HCT116 (cell line): ENCODE data around the gene PDE1C. TPM values are rescaled to one million over a fixed set of nuclear protein-coding genes. Genes with fewer than 3 reads are reported as not detected.

ENCODE experiments used
- ATAC-seq: fragments of 200-7000 bp; cut with Tn5 transposase; 2 replicates; pipeline ENCODE4 v1.9.1; 2020; ENCODE audit warnings: mild to moderate bottlenecking, moderate library complexity
- BruUV-seq: library from RNA; stranded (reverse); fragments of 400-500 nt; replicated peaks from 2 replicates; lab custom pipeline; 2021; lab: Mats Ljungman, UMichigan
- CTCF ChIA-PET: fragments of 300-600 bp; sonication (Branson Sonifier 250); formaldehyde crosslinking; loops from one replicate; lab custom pipeline; 2021; ENCODE audit warnings: antibody characterized with exemption; lab: Charles Lee
- POLR2A ChIA-PET: fragments of 300-600, 350-600 bp; sonication (Branson Sonifier 250); formaldehyde crosslinking; loops from one replicate; lab custom pipeline; 2021; ENCODE audit warnings: antibody characterized with exemption; lab: Charles Lee
- RAD21 ChIA-PET, 2 experiments: fragments of 300-600 bp; sonication (Branson Sonifier 250); formaldehyde crosslinking; loops; one replicate each; lab custom pipeline; 2023; ENCODE audit warnings: low total read pairs in 2 of 2; ENCODE audit not compliant: uncharacterized antibody in 2 of 2, unreplicated experiment in 2 of 2, low non-redundant PET in 1 of 2; lab: Charles Lee
- DNase-seq: peaks from one replicate; pipeline ENCODE4 v3.0.0-alpha.2; 2010; ENCODE audit warnings: low read depth, low spot score
- H2AFZ ChIP-seq: fragments of 200-600 bp; shearing (Covaris generic), sonication (generic); 2 replicates; pipeline ENCODE4 v1.6.1; 2017; ENCODE audit warnings: low read depth, mixed run types, mixed read lengths, antibody characterized with exemption, low read length; ENCODE audit not compliant: poor library complexity, severe bottlenecking
- H3K27ac ChIP-seq: 2 replicates; pipeline ENCODE4 v1.5.1; 2012; ENCODE audit warnings: low read depth, low read length
- H3K27me3 ChIP-seq: fragments of 200-600 bp; sonication (generic); 2 replicates; pipeline ENCODE4 v1.6.1; 2016; ENCODE audit warnings: mixed run types, low read length, mixed read lengths; ENCODE audit not compliant: insufficient read depth
- H3K36me3 ChIP-seq, 2 experiments: fragments of 200-500 bp in 1 of 2; fragments of 200-600 bp in 1 of 2; sonication (Bioruptor generic) in 1 of 2; sonication (generic) in 1 of 2; 2 replicates each; pipeline versions ENCODE4 v1.5.1 to v1.6.1; 2014 to 2016; ENCODE audit warnings: low read length in 2 of 2, inconsistent platforms in 1 of 2, mixed read lengths in 1 of 2, mixed run types in 1 of 2; ENCODE audit not compliant: insufficient read depth in 2 of 2, control insufficient read depth in 1 of 2
- H3K4me1 ChIP-seq, 2 experiments: fragments of 200-600 bp in 1 of 2; sonication (generic) in 1 of 2; 2 replicates each; pipeline versions ENCODE4 v1.5.1 to v1.6.1; 2012 to 2017; ENCODE audit warnings: low read length in 2 of 2, inconsistent platforms in 1 of 2, mild to moderate bottlenecking in 1 of 2, mixed read lengths in 1 of 2, mixed run types in 1 of 2, moderate library complexity in 1 of 2; ENCODE audit not compliant: insufficient read depth in 2 of 2, control insufficient read depth in 1 of 2
- H3K4me2 ChIP-seq: fragments of 200-600 bp; sonication (generic); 2 replicates; pipeline ENCODE4 v1.6.1; 2017; ENCODE audit warnings: mixed run types, low read length, mixed read lengths
- H3K4me3 ChIP-seq, 2 experiments: fragments of 200-600 bp in 1 of 2; sonication (generic) in 1 of 2; replicated peaks in 1 of 2; 2 replicates each; pipeline ENCODE4 v1.5.1; 2011 to 2016; ENCODE audit warnings: low read length in 2 of 2, control low read depth in 1 of 2, low read depth in 1 of 2, mild to moderate bottlenecking in 1 of 2, mixed read lengths in 1 of 2, mixed run types in 1 of 2
- H3K79me2 ChIP-seq: fragments of 200-600 bp; sonication (generic); 2 replicates; pipeline ENCODE4 v1.6.1; 2017; ENCODE audit warnings: mild to moderate bottlenecking, mixed run types, low read length, moderate library complexity, mixed read lengths; ENCODE audit not compliant: insufficient read depth
- H3K9ac ChIP-seq: fragments of 200-600 bp; sonication (generic); 2 replicates; pipeline ENCODE4 v1.6.1; 2016; ENCODE audit warnings: low read length, mixed read lengths
- H3K9me2 ChIP-seq: fragments of 200-600 bp; sonication (generic), shearing (Covaris generic); 2 replicates; pipeline ENCODE4 v1.6.1; 2017; ENCODE audit warnings: mixed run types, mild to moderate bottlenecking, moderate library complexity; ENCODE audit not compliant: insufficient read depth
- H3K9me3 ChIP-seq, 2 experiments: fragments of 200-500 bp in 1 of 2; fragments of 200-600 bp in 1 of 2; sonication (Bioruptor generic) in 1 of 2; sonication (generic) in 1 of 2; 2 replicates each; pipeline ENCODE4 v1.6.1; 2014 to 2017; ENCODE audit warnings: low read length in 2 of 2, mixed read lengths in 2 of 2, inconsistent platforms in 1 of 2, low read depth in 1 of 2, mild to moderate bottlenecking in 1 of 2, mixed run types in 1 of 2, moderate library complexity in 1 of 2; ENCODE audit not compliant: control insufficient read depth in 1 of 2, insufficient read depth in 1 of 2
- H4K20me1 ChIP-seq: fragments of 200-600 bp; sonication (generic), shearing (Covaris generic); 2 replicates; pipeline ENCODE4 v1.6.1; 2017; ENCODE audit warnings: mixed run types, mild to moderate bottlenecking, moderate library complexity; ENCODE audit not compliant: insufficient read depth
- ATF3 ChIP-seq: IDR thresholded peaks from 2 replicates; pipeline ENCODE4 v1.6.1; 2012
- ELF1 ChIP-seq: IDR thresholded peaks from 2 replicates; pipeline ENCODE4 v1.6.1; 2012; ENCODE audit warnings: low read depth, borderline replicate concordance
- EZH2phosphoT487 ChIP-seq: fragments of 200-600 bp; IDR thresholded peaks from 2 replicates; pipeline ENCODE4 v1.6.1; 2018; ENCODE audit warnings: antibody characterized with exemption, borderline replicate concordance
- FOSL1 ChIP-seq: IDR thresholded peaks from 2 replicates; pipeline ENCODE4 v1.6.1; 2012; ENCODE audit warnings: low read depth
- SP1 ChIP-seq: IDR thresholded peaks from 2 replicates; pipeline ENCODE4 v1.6.1; 2012; ENCODE audit warnings: low read depth
- TCF7L2 ChIP-seq: IDR thresholded peaks from 2 replicates; pipeline ENCODE4 v1.7.0; 2011; ENCODE audit warnings: borderline replicate concordance, inconsistent platforms; ENCODE audit not compliant: insufficient read depth, insufficient read length; ENCODE audit errors: extremely low read depth
- ZBTB33 ChIP-seq: IDR thresholded peaks from 2 replicates; pipeline ENCODE4 v1.6.1; 2011; ENCODE audit warnings: mild to moderate bottlenecking, low read length, moderate library complexity; ENCODE audit not compliant: insufficient replicate concordance; ENCODE audit errors: extremely low read depth
- ZFX ChIP-seq: fragments of 450-650 bp; IDR thresholded peaks from 2 replicates; pipeline ENCODE4 v1.6.1; 2017
- intact Hi-C: fragments of 100-400 bp; cut with micrococcal nuclease; formaldehyde crosslinking; loops from 2 replicates; pipeline ENCODE4 v1.10.0; 2022
- total RNA-seq: library from RNA; stranded (reverse); gene quantifications from one replicate; pipeline ENCODE4 v1.2.1, GENCODE V29; 2021; ENCODE audit not compliant: unreplicated experiment
- TF ChIP-seq, protein P1 (sequence below): IDR thresholded peaks from 2 replicates; pipeline ENCODE4 v1.6.1; 2012; ENCODE audit warnings: low read depth
- TF ChIP-seq, protein P2 (sequence below), 3 experiments: fragments of 200-600 bp in 1 of 3; sonication (generic) in 1 of 3; IDR thresholded peaks in 2 of 3; conservative IDR thresholded peaks in 1 of 3; 2 replicates each; pipeline ENCODE4 v1.5.1; 2012 to 2017; ENCODE audit warnings: low read depth in 2 of 3, low read length in 2 of 3, antibody characterized with exemption in 1 of 3, borderline replicate concordance in 1 of 3, control low read depth in 1 of 3, mild to moderate bottlenecking in 1 of 3, mixed read lengths in 1 of 3, mixed run types in 1 of 3, moderate library complexity in 1 of 3; ENCODE audit not compliant: insufficient read depth in 1 of 3

The PDE1C gene
- total RNA-seq, 1 experiment from 2014 or later = 0.17 TPM

DNA sequence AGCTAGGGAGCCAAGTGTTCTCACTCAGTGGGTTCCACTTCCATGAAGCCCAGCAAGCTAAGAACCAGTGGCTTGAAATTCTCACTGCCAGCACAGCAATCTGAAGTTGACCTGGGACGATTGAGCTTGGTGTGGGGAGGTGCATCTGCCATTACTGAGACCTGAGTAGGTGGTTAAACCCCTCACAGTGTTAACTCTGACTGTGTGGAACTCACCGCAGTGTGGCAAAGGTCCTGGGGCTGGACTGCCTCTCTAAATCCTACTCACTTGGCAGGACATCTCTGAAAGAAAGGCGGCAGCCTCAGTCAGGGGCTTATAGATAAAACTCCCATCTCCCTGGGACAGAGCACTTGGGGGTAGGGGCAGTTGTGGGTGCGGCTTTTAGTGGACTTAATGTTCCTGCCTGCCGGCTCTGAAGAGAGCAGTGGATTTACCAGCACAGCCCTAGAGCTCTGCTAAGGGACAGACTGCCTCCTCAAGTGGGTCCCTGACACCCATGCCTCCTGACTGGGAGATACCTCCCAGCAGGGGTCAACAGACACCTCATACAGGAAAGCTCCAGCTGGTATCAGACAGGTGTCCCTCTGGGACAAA, 143.1 kb downstream of the PDE1C start:
- BruUV-seq = no TSS peak
- H2AFZ ChIP-seq = no peak overlapping the region
- TF ChIP-seq TCF7L2 = no peak
- no peaks in the 10 kb centered on the region for H3K79me2 ChIP-seq
- no peak overlapping the region for H3K4me2 ChIP-seq
- DNase-seq = no peak
- no peaks in the 10 kb centered on the region for H3K36me3 ChIP-seq
- no peaks in the 10 kb centered on the region for H3K9me3 ChIP-seq
- no peak overlapping the region for H3K27ac ChIP-seq
- no peak overlapping the region for H3K9ac ChIP-seq
- RAD21 ChIA-PET = no interaction called here
- intact Hi-C loops = no loop called here
- no peaks in the 10 kb centered on the region for H3K4me1 ChIP-seq
- H4K20me1 ChIP-seq = no peaks in the 10 kb centered on the region
- H3K9me2 ChIP-seq = no peaks in the 10 kb centered on the region
- no peaks in the 10 kb centered on the region for H3K27me3 ChIP-seq
- no peak for ATAC-seq
- POLR2A ChIA-PET = no interaction called here
- CTCF ChIA-PET = no interaction called here
- H3K4me3 ChIP-seq = no peak overlapping the region

DNA sequence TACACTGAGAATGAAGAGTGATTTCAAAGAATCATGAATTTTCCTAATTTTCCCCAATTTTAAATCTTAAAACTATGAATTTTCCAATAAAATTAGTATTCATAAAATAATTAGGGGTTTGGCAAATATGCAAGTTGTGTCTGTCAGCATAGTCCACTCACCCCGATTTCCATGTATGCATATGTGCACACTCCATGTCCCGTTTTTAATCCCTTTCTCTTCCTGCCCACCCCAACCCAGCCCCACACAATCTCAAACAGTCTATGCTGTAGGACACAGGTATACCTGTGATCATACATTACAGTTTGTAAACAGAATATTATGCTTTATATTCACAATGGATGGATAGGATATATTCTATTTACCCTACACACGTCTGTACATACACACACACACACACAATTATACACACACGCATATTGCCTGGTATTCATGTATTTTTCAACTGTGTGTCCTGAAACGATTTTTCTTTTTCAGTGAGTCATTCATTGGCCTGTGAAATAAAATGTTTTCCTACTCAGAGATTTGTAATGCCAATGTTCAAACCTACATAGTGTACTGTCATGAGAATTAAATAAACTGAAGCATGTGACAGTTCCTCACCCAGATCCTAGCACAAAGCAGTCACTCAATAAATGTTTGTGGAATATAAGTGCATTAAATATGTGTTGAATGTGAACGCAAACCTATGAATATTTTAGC, 144.3 kb downstream of the PDE1C start:
- ChIA-PET CTCF (no interaction called here), RAD21 (no interaction called here), POLR2A (no interaction called here)
- Histone ChIP-seq H2AFZ (no peak overlapping the region), H4K20me1 (no peaks in the 10 kb centered on the region), H3K27me3 (0 out of 2 replicates have a peak, but pooled peaks cover 2% of the 10 kb centered on the region), H3K9ac (no peak overlapping the region), H3K4me3 (no peak overlapping the region), H3K9me3 (no peaks in the 10 kb centered on the region), H3K79me2 (no peaks in the 10 kb centered on the region), H3K4me1 (no peaks in the 10 kb centered on the region), H3K4me2 (no peak overlapping the region), H3K27ac (no peak overlapping the region), H3K9me2 (no peaks in the 10 kb centered on the region), H3K36me3 (no peaks in the 10 kb centered on the region)
- intact Hi-C loops = no loop called here
- no TSS peak for BruUV-seq
- DNase-seq (no peak), ATAC-seq (no peak)
- no peak for TF ChIP-seq EZH2phosphoT487
- TF ChIP-seq ATF3 = no peak
- TF ChIP-seq, protein P1, sequence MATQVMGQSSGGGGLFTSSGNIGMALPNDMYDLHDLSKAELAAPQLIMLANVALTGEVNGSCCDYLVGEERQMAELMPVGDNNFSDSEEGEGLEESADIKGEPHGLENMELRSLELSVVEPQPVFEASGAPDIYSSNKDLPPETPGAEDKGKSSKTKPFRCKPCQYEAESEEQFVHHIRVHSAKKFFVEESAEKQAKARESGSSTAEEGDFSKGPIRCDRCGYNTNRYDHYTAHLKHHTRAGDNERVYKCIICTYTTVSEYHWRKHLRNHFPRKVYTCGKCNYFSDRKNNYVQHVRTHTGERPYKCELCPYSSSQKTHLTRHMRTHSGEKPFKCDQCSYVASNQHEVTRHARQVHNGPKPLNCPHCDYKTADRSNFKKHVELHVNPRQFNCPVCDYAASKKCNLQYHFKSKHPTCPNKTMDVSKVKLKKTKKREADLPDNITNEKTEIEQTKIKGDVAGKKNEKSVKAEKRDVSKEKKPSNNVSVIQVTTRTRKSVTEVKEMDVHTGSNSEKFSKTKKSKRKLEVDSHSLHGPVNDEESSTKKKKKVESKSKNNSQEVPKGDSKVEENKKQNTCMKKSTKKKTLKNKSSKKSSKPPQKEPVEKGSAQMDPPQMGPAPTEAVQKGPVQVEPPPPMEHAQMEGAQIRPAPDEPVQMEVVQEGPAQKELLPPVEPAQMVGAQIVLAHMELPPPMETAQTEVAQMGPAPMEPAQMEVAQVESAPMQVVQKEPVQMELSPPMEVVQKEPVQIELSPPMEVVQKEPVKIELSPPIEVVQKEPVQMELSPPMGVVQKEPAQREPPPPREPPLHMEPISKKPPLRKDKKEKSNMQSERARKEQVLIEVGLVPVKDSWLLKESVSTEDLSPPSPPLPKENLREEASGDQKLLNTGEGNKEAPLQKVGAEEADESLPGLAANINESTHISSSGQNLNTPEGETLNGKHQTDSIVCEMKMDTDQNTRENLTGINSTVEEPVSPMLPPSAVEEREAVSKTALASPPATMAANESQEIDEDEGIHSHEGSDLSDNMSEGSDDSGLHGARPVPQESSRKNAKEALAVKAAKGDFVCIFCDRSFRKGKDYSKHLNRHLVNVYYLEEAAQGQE = no peak
- no peak for TF ChIP-seq TCF7L2
- no peak for TF ChIP-seq ZBTB33
- TF ChIP-seq FOSL1 = no peak
- TF ChIP-seq ZFX = no peak
- TF ChIP-seq SP1 = no peak
- no peak for TF ChIP-seq ELF1
- TF ChIP-seq, protein P2, sequence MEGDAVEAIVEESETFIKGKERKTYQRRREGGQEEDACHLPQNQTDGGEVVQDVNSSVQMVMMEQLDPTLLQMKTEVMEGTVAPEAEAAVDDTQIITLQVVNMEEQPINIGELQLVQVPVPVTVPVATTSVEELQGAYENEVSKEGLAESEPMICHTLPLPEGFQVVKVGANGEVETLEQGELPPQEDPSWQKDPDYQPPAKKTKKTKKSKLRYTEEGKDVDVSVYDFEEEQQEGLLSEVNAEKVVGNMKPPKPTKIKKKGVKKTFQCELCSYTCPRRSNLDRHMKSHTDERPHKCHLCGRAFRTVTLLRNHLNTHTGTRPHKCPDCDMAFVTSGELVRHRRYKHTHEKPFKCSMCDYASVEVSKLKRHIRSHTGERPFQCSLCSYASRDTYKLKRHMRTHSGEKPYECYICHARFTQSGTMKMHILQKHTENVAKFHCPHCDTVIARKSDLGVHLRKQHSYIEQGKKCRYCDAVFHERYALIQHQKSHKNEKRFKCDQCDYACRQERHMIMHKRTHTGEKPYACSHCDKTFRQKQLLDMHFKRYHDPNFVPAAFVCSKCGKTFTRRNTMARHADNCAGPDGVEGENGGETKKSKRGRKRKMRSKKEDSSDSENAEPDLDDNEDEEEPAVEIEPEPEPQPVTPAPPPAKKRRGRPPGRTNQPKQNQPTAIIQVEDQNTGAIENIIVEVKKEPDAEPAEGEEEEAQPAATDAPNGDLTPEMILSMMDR (IDR thresholded peaks at IDR 0.05 in 2 of 3, conservative IDR thresholded peaks at IDR 0.05 in 1 of 3; ENCODE audit: borderline replicate concordance in 1 of 3, insufficient read depth in 1 of 3, low read depth in 2 of 3, low read length in 2 of 3) = no peak
